OCI-LY3 (cell line): ENCODE measurements around the gene TSPAN5.

Experiments used
- EZH2phosphoT487 ChIP-seq: fragments of 200-600 bp; shearing (Covaris generic); IDR thresholded peaks from 2 replicates; pipeline ENCODE4 v1.6.1; 2018; ENCODE audit warnings: antibody characterized with exemption, mixed run types, low read depth
- TF ChIP-seq, protein P1 (sequence below): fragments of 200-600, 300-600 bp; sonication (generic); IDR thresholded peaks from 2 replicates; pipeline ENCODE4 v1.5.1; 2014; ENCODE audit warnings: antibody characterized with exemption, low read length, low read depth

DNA sequence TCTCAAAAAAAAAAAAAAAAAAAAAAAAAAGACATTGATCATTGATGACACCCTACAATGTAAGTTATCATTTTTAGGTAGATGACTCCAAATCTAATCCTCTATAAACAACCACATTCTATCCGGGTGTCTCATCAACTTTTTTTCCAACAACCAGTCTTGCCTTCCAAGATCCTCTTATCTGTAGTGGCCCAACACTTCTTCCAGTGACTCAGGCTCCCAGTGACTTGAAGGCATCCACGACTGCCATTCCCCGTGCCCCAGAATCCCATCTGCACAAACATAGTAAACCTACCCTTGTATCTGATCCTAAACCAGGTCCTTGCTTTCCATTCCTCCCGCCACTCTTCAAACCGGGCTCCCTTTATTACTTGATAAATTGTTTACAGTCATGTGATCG is 15.6 kb upstream of the TSPAN5 start:
- TF ChIP-seq, protein P1, sequence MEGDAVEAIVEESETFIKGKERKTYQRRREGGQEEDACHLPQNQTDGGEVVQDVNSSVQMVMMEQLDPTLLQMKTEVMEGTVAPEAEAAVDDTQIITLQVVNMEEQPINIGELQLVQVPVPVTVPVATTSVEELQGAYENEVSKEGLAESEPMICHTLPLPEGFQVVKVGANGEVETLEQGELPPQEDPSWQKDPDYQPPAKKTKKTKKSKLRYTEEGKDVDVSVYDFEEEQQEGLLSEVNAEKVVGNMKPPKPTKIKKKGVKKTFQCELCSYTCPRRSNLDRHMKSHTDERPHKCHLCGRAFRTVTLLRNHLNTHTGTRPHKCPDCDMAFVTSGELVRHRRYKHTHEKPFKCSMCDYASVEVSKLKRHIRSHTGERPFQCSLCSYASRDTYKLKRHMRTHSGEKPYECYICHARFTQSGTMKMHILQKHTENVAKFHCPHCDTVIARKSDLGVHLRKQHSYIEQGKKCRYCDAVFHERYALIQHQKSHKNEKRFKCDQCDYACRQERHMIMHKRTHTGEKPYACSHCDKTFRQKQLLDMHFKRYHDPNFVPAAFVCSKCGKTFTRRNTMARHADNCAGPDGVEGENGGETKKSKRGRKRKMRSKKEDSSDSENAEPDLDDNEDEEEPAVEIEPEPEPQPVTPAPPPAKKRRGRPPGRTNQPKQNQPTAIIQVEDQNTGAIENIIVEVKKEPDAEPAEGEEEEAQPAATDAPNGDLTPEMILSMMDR, result no peak
- no peak for TF ChIP-seq EZH2phosphoT487
